Activated CD8-positive, alpha-beta memory T cell treated with anti-CD3 and anti-CD28 coated beads for 48 hours (primary cell): ENCODE data around the gene FNTB.

Experiments used
- DNase-seq, 3 experiments: peaks; one replicate each; pipeline ENCODE4 v3.0.0-alpha.2; 2020; ENCODE audit warnings: low read depth in 2 of 3, low spot score in 2 of 3

Gene FNTB

DNA sequence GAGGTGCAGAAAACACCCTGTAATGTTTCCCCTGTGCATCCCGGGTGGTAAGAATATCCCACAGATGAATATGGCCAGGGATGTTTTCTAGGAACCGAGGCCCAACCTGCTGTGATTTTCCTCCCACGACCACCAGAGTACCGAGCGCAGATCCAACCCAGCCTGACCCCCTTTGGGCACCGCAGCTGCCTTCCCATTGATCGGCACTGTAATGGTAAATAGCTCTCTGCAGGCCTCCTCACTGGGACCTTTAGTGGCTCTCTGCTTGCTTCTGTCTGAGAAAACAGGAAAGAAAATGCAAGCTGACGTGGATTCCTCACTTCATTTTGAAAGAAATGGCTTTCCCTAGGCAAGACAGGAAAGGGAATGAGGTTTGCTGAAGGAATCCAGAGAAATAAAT, 12.1 kb upstream of the FNTB start:
- no peak for DNase-seq

DNA sequence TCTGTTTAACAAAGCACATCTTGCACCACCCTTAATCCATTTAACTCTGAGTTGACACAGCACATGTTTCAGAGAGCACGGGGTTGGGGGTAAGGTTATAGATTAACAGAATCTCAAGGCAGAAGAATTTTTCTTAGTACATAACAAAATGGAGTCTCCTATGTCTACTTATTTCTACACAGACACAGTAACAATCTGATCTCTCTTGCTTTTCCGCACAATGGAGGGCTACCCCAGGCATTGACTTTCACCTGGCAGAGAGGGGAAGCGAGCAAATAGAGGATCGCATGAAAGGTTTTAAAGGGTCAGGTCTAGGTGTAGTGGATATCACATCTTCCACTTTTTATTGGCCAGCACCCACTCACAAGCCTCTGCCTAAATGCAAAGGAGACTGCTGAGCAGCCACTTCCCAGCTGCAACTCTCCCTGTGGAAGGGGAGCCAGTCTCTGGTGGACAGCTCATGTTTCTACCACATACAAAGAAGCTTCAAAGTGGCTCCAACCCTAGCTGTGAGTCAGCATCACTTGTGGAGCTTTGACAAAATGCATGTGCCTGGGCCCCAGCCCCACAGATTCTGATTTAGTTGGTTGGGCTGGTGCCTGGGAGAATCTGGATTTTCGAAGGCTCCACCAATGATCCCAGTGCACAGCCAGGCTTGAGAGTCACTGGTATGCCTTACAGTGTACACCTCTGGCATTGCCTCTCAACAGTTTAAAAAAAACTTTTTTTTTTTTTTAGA, 7.2 kb upstream of the FNTB start:
- DNase-seq, result no peak

GRCh38 chr14:64983439-64984310, 3.0 kb upstream of the FNTB start:
- no peak for DNase-seq

- DNase-seq, result no peak
Measured at GRCh38 chr14:64987438-64987767, 708 bp downstream of the FNTB start.

- no peak for DNase-seq
Measured at GRCh38 chr14:64990296-64990695, 3.6 kb downstream of the FNTB start.

- no peak for DNase-seq
Measured at GRCh38 chr14:64990939-64991338, 4.2 kb downstream of the FNTB start.

DNA sequence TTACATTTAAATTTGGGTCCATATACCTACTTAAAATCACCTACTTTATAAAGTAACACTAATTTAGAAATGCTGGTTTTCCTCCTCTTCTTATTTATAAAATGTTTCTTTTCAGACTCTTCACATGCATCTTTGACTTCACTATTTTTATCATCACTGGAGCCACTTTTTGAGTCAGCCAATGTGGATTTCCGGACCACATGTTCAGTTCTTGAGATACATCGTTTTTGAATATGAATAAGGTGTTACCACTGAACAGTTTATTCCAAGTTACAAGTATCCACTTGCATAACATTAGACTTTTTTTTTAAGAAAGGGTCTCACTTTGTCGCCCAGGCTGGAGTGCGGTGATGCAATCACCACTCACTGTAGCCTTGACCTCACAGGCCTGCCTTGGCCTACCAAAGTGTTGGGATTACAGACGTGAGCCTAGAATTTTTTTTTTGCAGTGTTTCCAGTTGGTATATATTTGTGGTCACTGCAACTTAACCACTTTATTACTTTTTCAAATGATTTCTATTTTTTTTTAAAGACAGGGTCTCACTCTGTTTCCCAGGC, 5.7 kb downstream of the FNTB start:
- no peak for DNase-seq

GRCh38 chr14:64993266-64993930, 6.7 kb downstream of the FNTB start:
- no peak for DNase-seq

- DNase-seq, result no peak
Measured at GRCh38 chr14:64994540-64994939, 7.8 kb downstream of the FNTB start.

- no peak for DNase-seq
Measured at GRCh38 chr14:64995291-64995690, 8.6 kb downstream of the FNTB start.

DNA sequence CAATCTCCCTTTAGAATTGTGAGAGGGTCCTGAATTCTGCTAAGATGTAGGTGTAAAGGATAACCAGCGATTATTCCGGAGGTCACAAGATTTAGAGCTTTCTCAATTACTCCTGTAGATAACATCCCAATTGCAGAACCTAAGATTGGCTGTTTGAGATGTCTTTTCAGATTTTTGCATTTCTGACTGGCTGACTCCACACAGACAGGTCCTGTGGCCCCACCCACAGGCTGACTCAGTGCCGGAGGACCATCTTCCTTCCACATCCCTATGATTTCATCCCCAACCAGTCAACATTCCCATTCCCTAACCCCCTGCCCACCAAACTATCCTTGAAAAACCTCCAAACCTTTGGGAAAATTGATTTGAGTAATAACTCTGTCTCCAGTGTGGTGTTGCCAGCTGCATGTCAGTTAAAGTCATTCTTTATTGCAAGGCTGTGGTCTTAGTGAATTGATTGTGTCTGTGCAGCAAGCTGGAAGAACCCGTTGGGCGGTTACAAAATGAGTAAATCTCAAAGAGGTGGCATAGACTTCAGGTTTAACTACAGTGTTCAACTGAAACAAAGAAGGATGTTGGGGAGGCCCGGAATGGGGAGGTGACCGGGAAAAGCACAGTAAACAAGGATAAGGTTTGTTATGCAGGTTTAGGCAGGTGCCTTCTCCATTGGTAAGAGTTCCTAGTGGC, 10.6 kb downstream of the FNTB start:
- DNase-seq, result no peak

DNA sequence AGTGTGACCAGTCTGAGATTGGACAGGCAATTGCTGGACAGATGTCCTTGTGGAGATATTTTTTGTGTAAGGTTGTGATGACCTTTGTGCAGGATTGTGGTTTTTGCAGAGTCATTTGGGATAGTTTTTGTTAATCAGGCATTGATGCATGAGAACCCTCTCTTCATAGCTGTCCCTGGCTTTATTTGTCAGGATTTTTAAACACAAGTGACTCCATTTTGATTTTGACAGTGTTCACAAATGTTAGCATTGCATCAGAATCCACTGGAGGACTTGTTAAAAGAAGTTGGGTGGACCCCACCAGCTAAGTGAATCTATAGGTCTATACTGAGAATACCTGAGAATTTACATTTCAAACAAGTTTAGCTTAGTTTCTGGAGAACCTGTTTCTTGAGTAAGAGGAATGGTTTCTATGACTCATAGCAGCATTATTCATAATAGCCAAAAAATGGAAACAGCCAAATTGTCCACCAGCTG, 11.8 kb downstream of the FNTB start:
- no peak for DNase-seq

DNA sequence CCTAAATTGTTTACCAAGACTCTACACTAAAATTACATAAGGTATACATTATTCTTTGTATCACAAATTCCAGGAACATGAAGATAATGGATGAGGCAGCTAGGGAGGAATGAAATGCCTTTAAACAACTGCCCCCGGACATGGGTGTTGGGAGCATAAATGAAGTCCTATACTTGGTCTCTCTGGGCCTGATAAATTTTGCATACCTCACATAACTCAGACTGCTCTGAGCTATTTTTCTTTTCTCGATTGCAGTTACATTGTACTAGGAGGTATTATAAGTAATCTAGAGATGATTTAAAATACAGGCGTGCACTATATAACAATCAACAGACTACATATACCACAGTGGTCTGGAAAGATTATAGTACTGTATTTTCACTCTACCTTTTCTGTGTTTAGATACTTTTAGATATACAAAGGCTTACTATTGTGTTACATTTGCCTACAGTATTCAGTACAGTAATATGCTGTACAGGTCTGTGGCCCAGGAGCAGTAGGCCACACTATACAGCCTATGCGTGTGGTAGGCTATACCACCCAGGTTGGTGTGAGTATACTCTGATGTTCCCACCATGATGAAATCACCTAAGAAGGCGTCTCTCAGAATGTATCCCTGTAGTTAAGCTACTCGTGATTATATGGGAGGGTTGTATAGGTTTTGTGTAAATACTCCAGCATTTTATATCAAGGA, 14.3 kb downstream of the FNTB start:
- DNase-seq, result no peak

DNA sequence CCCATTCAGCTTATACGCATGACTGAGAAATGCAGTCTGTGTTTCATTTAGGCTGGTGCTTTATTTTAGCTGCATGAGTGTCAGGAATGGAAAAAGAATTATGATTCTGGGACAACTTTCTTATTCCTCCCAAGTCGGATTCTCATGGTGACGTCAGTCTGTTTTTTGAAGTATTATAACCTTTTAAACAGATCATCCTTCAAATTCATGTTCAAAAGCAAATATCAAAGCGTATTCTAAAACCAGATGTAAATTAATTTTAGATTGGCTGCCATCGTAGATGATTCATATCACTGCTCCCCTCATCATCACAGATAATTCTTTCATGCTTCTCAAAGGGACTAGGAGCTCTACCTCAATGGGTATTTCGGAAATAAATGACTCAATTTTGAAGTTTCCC, 15.0 kb downstream of the FNTB start:
- no peak for DNase-seq

GRCh38 chr14:65002586-65003210, 16.0 kb downstream of the FNTB start:
- DNase-seq, result no peak

DNA sequence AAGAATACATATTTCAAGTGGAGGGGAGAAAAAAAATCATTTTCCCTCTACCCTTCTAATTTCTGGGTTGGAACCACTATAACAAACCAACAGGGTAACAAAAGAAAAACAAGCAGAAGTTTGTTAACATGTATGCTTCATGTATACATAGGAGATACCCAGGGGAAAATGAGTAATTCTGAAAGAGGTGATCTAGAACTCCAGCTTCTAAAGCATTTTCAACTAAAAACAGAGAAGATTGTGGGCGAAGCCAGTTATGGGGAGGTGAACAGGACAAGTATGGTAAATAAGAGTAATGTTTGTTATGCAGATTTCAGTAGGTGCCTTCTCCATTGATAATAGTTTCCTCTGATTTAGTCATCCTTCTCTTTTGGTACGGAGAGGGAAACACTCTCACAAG, 16.7 kb downstream of the FNTB start:
- no peak for DNase-seq

DNA sequence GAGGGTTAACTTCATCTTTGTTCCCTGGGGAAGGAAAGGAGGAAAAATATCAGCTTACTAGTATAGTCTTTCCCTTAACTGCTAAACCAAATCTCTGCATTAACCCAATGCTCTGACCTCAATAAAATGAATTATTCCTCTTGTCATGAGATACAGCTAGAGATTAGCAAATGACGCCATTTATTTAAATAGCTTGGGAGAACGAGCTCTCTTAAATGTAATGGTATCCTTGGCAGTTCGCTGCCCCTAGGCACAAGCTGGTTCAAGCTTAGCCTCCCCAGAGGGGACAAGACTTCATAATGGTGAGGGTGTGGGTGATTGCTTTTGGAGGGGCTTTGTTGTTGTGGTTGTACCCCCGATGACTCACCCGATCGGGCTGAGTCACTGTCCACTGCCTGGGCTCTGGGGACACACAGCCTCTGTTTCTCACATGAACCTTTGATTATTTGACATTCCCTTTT, 19.6 kb downstream of the FNTB start:
- DNase-seq, result no peak

DNA sequence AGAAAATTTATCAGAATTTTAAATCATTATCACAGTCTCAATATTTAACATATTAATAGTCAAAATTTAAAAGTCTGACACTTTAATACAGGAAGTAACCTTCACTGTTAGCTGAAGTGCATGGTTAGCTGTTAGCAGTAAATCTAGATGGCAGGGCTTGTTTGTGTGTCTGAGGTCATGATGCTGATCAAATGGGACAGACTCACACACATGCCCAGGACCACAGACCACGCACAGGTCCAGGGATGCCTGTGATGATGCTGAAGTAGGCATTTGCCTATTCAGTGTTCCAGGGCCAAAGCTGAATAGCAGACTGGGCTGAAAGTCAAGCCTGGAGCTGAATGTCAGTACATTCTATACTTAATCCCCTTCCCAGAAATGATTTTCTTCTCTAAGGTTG, 20.5 kb downstream of the FNTB start:
- no peak for DNase-seq

DNA sequence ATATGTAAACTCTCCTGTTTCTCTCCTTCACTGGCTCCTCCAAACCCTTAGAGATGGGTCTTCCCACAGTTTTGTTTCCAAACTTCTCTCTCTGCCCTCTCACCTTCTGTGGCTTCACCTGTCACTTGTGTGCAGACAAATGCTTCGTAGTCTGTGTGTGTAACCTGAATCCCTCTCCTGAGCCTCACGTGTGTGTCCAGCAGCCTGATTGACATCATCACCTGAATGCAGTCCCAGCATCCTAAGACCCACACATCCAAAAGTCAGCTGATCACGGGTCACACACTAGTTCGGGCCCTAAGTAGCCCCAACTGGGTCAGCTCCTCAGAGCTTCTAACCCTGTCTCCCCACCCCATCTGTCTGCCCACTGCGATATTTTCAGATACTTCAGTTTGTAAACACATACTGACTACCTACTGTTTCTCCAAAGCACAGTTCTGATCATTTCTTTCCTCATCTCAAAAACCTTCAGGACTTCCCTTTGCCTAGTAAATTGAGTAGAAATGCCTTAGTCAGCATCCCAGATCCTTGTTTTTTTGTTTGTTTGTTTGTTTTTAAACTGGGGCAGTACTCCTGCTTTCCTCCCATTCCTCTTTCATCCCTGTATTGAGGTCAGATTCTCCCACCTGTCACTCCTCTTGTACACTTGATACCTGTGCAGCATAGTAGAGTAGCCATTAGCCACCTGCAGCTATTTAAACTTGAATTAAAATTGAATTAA, 23.7 kb downstream of the FNTB start:
- DNase-seq, result no peak
